ENCODE measurements around the gene COL11A2. TPM values are rescaled to one million over a fixed set of nuclear protein-coding genes. Genes with fewer than 3 reads are reported as not detected.
A peak's percentile ranks its signal among the peaks of the same experiment; 100 is the strongest.

COL11A2 gene
- polyA plus RNA-seq, 1 donor from 2014 or later: not detected

DNA sequence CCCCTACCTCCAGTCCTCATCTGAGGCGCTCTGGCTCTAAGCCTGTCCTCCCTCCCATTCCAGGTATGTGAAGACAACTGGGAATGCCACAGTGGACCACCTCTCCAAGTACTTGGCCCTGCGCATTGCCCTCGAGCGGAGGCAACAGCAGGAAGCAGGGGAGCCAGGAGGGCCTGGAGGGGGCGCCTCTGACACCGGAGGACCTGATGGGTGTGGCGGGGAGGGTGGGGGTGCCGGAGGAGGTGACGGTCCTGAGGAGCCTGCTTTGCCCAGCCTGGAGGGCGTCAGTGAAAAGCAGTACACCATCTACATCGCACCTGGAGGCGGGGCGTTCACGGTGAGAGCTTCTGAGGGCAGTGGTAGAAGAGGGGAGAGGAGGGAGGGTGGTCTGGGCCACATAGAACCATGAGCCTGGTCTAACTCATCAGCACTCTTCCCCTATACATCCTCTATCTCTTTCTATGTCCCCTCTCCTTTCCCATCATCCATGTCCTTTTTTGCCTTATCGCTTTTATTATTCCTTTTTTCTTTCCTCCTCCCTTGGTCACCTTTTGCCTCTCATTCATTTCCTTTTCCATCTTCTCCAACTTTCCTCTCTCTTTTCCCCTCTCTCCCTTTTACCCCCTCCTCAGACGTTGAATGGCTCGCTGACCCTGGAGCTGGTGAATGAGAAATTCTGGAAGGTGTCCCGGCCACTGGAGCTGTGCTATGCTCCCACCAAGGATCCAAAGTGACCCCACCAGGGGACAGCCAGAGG, 19.6 kb upstream of the COL11A2 start:
- H3K4me1 Mint-ChIP-seq: peaks cover 14 to 18% (median 16%) of the 10 kb centered on the region in 3 donors
- peaks cover 6% of the 10 kb centered on the region for H3K36me3 Mint-ChIP-seq
- H3K4me3 Mint-ChIP-seq: peak overlapping the region in 2 of 4 donors; percentile 3 to 69
- H3K27ac Mint-ChIP-seq: no peak overlapping the region
- peaks cover 20% of the 10 kb centered on the region for H3K27me3 Mint-ChIP-seq
- H3K9me3 Mint-ChIP-seq: no peaks in the 10 kb centered on the region

DNA sequence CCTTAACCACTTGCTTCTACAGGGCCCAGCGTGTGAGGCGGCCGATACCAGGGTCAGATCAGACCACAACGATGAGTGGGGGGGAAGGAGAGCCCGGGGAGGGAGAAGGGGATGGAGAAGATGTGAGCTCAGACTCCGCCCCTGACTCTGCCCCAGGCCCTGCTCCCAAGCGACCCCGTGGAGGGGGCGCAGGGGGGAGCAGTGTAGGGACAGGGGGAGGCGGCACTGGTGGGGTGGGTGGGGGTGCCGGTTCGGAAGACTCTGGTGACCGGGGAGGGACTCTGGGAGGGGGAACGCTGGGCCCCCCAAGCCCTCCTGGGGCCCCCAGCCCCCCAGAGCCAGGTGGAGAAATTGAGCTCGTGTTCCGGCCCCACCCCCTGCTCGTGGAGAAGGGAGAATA, 18.9 kb upstream of the COL11A2 start:
- Mint-ChIP-seq H3K36me3 (peaks cover 6% of the 10 kb centered on the region), H3K9me3 (no peaks in the 10 kb centered on the region), H3K27ac (no peak overlapping the region), H3K27me3 (peaks cover 20% of the 10 kb centered on the region), H3K4me1 (peaks cover 17 to 21% (median 17%) of the 10 kb centered on the region in 3 donors), H3K4me3 (no peak overlapping the region)

DNA sequence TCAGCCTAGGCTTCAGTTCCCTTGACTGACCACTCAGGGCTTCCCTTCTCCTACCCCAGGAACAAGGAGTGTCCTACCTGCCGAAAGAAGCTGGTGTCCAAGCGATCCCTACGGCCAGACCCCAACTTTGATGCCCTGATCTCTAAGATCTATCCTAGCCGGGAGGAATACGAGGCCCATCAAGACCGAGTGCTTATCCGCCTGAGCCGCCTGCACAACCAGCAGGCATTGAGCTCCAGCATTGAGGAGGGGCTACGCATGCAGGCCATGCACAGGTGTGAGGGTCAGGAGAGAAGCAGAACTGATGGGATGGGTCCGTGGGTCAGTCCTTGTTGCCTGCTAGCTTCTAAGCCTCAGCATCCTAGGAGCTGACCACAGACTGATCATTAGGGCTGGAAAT, 17.6 kb upstream of the COL11A2 start:
- Mint-ChIP-seq H3K36me3 (peaks cover 6% of the 10 kb centered on the region), H3K27me3 (peaks cover 20% of the 10 kb centered on the region), H3K4me1 (peaks cover 24 to 30% (median 26%) of the 10 kb centered on the region in 3 donors), H3K4me3 (peak overlapping the region in 3 of 4 donors; percentile 88 to 92 (median 88)), H3K27ac (peak overlapping the region in 1 of 3 donors; percentile 90), H3K9me3 (no peaks in the 10 kb centered on the region)

DNA sequence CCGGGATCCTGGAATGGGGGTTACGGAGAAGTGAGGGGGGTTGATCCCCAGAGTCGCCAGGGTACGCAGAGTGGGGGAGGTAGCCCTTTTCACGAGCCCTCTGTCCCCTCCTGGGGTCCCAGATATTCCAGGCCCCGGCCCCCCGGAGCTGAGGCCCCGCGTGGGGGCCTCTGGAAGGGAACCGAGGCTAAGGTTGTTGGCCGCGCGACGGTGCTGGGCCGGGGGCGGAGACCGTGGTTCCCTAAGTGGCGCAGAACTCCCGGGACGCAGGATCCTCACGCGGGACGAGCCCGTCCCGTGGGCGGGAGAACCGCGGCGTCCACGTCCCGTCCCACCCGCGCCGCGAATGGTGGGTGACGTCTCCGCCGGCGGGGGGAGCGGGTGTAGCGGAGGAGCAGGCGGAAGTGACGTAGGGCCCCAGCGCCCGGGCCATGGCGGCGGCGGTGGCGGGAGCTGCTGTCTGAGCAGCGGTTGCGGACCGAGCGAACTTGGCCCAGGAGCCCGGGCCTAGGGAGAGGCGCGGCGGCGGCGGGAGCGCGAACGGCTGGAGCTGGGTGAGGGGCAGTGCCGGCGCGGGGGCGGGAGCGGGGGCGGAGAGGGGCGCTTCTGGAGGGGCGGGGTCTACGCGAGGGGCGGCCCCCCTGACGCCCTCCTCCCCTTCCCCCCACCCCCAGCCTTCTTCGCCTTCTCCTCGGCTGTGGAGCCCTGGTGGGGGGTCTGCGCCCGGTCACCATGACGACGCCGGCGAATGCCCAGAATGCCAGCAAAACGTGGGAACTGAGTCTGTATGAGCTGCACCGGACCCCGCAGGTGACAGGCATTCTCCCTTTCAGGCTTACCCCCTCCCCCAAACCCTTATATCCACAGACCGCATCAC, 16.1 kb upstream of the COL11A2 start, which contains the start of gene RING1:
RING1 (plus strand) TSS at position 410 of the 877 bp plus-strand sequence; CDS start at position 733, 323 bp downstream.
- Mint-ChIP-seq H3K36me3 (peaks cover 6% of the 10 kb centered on the region), H3K9me3 (no peaks in the 10 kb centered on the region), H3K27me3 (peaks cover 13% of the 10 kb centered on the region), H3K4me1 (peaks cover 24 to 36% (median 29%) of the 10 kb centered on the region in 3 donors), H3K27ac (peak within 1 kb of the TSS; percentile 90 to 93 (median 91)), H3K4me3 (peak within 1 kb of the TSS; percentile 88 to 92 (median 90))

DNA sequence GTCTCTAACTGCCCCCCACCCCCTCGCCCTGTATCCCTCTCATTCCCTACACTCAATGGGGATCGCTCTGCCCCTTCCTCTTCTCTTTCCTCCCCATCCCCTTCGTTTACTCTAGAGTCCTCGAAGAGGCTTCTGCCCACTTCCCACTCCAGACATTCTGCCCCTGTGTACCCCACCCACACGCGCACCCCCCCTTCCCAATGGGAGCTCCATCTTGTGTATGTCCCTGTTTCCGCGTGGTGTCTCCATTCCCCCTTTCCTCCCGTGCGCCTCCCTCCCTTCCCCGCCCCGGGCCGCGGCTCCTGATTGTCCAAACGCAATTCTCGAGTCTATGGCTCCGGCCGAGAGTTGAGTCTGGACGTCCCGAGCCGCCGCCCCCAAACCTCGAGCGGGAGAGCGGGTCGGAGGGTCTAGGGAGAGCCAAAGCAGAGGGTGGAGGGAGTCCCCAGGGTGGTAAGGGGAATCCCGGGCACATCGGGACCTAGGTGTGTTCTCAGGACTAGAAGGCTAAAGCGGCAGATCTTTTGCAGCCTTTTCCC, 15.4 kb upstream of the COL11A2 start:
- Mint-ChIP-seq H3K4me1 (peaks cover 25 to 36% (median 29%) of the 10 kb centered on the region in 3 donors), H3K36me3 (peaks cover 11% of the 10 kb centered on the region)

DNA sequence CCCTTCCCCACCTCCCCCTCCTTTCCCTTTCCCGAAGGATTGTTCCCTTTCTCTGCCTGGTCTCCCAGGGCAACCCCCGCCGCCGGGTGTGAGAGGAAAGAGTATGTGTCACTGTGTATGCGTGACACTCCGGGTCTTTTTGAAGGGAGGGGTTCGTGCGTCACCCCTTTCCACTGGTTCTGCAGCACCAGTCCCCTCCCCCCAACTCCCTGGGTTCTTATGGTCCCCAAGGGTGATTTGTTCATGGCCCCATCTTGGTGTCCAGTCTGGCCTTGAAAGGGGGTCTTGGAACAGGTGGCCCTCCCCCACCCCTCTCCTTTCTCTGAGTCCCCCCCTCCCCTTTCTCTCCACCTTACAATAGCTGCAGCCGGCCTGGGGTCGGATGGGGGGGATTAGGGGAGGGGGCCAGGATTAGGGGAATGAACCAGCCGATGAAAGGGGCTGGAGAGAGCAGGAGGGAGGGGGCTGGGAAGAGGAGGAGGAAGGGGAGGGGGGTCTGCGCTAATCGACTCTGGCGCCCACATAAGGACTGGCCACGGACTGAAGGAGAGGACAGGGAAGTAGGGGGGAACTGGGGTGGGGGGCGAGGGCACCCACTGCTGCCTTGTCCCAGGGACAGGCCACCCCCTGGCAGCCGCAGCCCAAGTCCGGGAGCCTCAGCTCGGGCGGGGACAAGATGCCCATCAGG, 14.7 kb upstream of the COL11A2 start:
- H3K9me3 Mint-ChIP-seq: no peaks in the 10 kb centered on the region
- H3K36me3 Mint-ChIP-seq: peaks cover 15% of the 10 kb centered on the region
- H3K4me1 Mint-ChIP-seq: peaks cover 29 to 34% (median 33%) of the 10 kb centered on the region in 3 donors
- peak overlapping the region; percentile 88 to 99 (median 92) for H3K4me3 Mint-ChIP-seq
- peaks cover under 1% of the 10 kb centered on the region for H3K27me3 Mint-ChIP-seq
- peak overlapping the region in 1 of 3 donors; percentile 90 for H3K27ac Mint-ChIP-seq

More for the DNA sequence above, 15.4 kb upstream of the COL11A2 start:
- Mint-ChIP-seq H3K4me3 (peak overlapping the region; percentile 88 to 92 (median 90)), H3K27ac (peak overlapping the region; percentile 89 to 93 (median 90)), H3K27me3 (peaks cover 6% of the 10 kb centered on the region), H3K9me3 (no peaks in the 10 kb centered on the region)

DNA sequence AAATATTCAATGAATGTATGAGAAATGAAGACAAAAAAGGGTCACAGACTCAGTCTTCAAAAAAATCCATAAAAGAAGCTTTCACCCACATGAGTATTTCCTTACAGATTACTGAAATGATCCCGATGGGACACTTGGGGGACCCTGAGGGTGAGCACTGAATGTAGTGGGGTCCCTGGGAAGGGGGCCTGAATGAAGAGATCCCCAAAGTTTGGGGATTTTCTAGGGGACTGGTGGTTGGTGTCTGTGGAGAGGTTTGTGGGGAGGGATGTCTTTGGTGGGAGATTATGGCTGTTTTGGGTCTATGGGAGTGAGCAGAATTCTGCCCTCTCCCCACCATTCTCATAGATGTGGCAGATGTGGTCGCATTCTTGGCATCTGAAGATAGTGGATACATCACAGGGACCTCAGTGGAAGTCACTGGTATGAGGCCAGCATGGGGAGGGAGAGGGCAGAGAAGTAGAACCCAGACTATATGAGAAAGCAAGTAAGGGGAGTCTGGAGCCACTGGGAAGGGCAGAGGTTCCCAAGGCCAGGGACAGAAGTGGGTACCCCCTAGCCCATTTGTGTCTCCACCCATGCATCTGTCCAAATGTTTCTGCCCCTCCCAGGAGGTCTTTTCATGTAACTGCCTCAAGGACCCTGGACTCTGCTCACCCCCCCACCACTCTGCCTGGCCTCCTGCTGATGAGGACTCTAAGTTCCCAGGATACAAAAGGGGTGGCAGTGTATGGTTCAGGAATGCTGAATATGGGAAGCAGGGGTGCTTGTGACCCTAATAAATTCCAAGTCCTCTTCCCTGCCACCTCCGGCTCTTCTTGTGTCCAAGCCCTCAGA, 14.0 kb upstream of the COL11A2 start:
- Mint-ChIP-seq H3K4me3 (peak overlapping the region; percentile 89 to 99 (median 96)), H3K27ac (peak overlapping the region in 2 of 3 donors; percentile 11 to 94), H3K4me1 (peaks cover 33 to 40% (median 35%) of the 10 kb centered on the region in 3 donors), H3K27me3 (no peaks in the 10 kb centered on the region), H3K36me3 (peaks cover 14% of the 10 kb centered on the region), H3K9me3 (no peaks in the 10 kb centered on the region)

DNA sequence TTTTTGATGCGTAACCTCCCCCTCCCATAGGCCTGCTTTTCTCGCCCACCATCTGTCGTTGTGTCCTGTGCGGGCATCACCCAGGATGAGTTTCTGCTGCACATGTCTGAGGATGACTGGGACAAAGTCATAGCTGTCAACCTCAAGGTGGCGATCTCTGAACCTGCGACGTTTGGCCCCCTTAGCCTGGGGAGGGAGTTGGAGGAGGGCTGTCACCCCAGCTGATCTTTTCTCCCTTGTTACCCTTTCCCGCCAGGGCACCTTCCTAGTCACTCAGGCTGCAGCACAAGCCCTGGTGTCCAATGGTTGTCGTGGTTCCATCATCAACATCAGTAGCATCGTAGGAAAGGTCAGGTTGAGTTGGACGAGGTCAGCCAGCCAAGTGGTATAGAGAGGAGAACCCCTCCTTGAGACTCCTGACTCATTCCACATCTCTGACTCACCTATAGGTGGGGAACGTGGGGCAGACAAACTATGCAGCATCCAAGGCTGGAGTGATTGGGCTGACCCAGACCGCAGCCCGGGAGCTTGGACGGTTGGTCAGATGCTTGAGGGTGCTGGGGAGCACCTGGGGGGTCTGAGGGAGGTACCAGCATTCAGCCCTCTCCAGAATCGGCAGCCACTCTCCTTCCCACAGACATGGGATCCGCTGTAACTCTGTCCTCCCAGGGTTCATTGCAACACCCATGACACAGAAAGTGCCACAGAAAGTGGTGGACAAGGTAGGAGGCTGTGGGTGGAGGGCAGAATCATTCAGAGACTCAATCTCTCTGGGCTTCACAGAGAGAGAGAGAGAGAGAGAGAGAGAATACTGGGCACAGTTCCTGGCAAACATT, 13.1 kb upstream of the COL11A2 start:
- no peaks in the 10 kb centered on the region for H3K27me3 Mint-ChIP-seq
- peak overlapping the region; percentile 89 to 99 (median 96) for H3K4me3 Mint-ChIP-seq
- peaks cover 11% of the 10 kb centered on the region for H3K36me3 Mint-ChIP-seq

DNA sequence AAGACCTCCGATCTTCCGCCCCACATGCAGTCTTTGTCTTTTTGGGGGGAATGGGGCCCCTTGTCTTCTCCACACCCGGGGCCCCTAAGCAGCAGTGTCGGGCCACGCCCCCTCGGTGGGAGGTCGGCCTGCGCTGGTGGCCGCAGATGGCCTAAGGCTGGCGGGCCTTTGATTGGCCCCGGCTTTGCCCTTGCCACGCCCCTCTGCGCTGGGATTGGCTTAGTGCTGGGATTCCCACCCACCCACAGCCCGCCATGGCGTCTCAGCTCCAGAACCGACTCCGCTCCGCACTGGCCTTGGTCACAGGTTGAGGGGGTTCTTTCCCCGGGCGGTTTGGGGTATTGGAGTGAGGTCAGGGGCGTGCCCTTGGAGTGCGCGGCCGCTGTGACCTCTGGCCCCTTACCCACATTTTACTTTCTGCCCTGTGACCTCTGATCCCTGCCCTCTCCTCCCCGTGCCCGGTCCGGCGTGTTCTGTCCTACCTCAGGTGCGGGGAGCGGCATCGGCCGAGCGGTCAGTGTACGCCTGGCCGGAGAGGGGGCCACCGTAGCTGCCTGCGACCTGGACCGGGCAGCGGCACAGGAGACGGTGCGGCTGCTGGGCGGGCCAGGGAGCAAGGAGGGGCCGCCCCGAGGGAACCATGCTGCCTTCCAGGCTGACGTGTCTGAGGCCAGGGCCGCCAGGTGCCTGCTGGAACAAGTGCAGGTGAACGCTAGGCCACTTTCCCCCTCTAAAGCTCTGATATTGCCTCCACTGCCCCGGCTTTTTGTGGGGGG, 12.3 kb upstream of the COL11A2 start, which contains the start of gene HSD17B8:
HSD17B8 (plus strand) TSS at position 241 of the 776 bp plus-strand sequence; CDS start at position 255, 14 bp downstream.
- Mint-ChIP-seq H3K36me3 (peaks cover 10% of the 10 kb centered on the region), H3K4me1 (peaks cover 36 to 42% (median 39%) of the 10 kb centered on the region in 3 donors)

More for the DNA sequence above, 13.1 kb upstream of the COL11A2 start:
- Mint-ChIP-seq H3K4me1 (peaks cover 38 to 42% (median 38%) of the 10 kb centered on the region in 3 donors), H3K27ac (peak overlapping the region; percentile 58 to 94 (median 89)), H3K9me3 (no peaks in the 10 kb centered on the region)

DNA sequence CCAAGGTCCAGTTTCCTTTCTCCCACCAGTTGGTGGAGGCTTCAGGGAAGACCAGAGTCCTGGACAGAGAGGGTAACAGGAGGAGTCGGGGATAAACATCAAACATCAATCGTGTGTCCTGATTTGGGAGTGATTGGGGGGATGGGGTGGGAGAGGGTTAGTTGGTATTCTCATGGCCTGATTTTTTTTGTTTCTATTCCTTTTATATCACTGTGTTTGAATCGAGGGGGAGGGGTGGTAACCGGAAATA, 11.8 kb upstream of the COL11A2 start:
- peak overlapping the region in 2 of 3 donors; percentile 59 to 94 for H3K27ac Mint-ChIP-seq
- peaks cover 10% of the 10 kb centered on the region for H3K36me3 Mint-ChIP-seq
- H3K4me1 Mint-ChIP-seq: peaks cover 36 to 43% (median 39%) of the 10 kb centered on the region in 3 donors
- H3K4me3 Mint-ChIP-seq: peak overlapping the region; percentile 89 to 99 (median 96)
- no peaks in the 10 kb centered on the region for H3K9me3 Mint-ChIP-seq
- no peaks in the 10 kb centered on the region for H3K27me3 Mint-ChIP-seq

More for the DNA sequence above, 12.3 kb upstream of the COL11A2 start, which contains the start of gene HSD17B8:
- Mint-ChIP-seq H3K27ac (peak within 1 kb of the TSS; percentile 58 to 94 (median 89)), H3K4me3 (peak within 1 kb of the TSS; percentile 89 to 99 (median 96)), H3K27me3 (no peaks in the 10 kb centered on the region), H3K9me3 (no peaks in the 10 kb centered on the region)

DNA sequence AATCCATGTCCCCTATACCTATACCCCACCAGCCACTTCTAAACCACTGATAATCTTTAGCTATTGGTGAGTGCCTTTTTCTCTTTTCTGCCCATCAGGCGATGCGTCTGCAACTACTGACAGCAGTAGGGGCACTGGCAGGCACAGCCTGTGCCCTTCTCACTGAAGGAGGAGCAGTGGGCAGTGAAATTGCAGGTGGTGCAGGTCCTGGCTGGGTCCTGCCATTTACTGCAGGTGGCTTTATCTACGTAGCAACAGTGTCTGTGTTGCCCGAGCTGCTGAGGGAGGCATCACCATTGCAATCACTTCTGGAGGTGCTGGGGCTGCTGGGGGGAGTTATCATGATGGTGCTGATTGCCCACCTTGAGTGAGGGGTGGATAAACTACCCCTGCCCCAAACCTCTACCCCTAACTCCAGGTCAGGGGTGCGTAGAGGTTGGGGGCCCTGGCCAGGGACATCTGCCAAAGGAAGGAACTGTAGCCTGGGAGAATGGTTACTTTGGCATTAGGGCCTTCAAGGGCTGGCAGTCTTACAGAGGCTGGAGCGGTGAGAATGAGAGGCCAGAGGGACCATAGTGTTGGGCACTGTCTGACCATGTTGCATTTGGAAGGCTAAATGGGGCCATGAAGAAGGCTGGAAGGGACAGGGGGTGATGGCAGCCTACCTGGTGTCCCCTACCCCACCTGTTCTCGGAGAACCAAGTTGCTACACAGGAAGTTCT, 11.3 kb upstream of the COL11A2 start:
- peak overlapping the region; percentile 89 to 99 (median 96) for H3K4me3 Mint-ChIP-seq
- no peaks in the 10 kb centered on the region for H3K9me3 Mint-ChIP-seq
- peaks cover 35 to 42% (median 41%) of the 10 kb centered on the region in 3 donors for H3K4me1 Mint-ChIP-seq
- peak overlapping the region in 1 of 3 donors; percentile 94 for H3K27ac Mint-ChIP-seq
- H3K27me3 Mint-ChIP-seq: no peaks in the 10 kb centered on the region
- peaks cover 11% of the 10 kb centered on the region for H3K36me3 Mint-ChIP-seq

DNA sequence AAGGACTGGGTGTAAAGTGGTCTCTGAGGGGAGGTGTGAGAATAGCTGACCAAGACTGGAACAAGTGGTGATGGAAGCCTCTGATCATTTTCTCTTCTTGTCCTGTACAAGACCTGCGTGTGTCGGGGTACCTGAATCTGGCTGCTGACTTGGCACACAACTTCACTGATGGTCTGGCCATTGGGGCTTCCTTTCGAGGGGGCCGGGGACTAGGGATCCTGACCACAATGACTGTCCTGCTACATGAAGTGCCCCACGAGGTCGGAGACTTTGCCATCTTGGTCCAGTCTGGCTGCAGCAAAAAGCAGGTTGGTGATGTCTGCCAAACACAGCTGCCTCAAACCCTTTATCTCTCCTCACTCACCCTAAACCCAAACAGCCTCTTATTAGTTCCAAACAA, 10.5 kb upstream of the COL11A2 start:
- H3K9me3 Mint-ChIP-seq: no peaks in the 10 kb centered on the region
- H3K4me3 Mint-ChIP-seq: peak overlapping the region; percentile 65 to 99 (median 82)
- H3K27me3 Mint-ChIP-seq: no peaks in the 10 kb centered on the region
- H3K27ac Mint-ChIP-seq: peak overlapping the region in 2 of 3 donors; percentile 10 to 94
- H3K36me3 Mint-ChIP-seq: peaks cover 11% of the 10 kb centered on the region
- H3K4me1 Mint-ChIP-seq: peaks cover 37 to 48% (median 42%) of the 10 kb centered on the region in 3 donors
